NB4 (cell line): ENCODE data around the gene RGL2.
A peak's percentile ranks its signal among the peaks of the same experiment; 100 is the strongest.

Source experiments
- DNase-seq: peaks from one replicate; pipeline ENCODE4 v3.0.0; 2010; ENCODE audit warnings: low read depth
- H3K4me3 ChIP-seq: one replicate; pipeline ENCODE4 v1.5.1; 2011; ENCODE audit warnings: mild to moderate bottlenecking, low read depth, low read length, moderate library complexity
- CTCF ChIP-seq: IDR thresholded peaks from one replicate; pipeline ENCODE4 v1.5.1; 2012; ENCODE audit warnings: low read depth, low read length
- MAX ChIP-seq: IDR thresholded peaks from 2 replicates; pipeline ENCODE4 v1.6.1; 2011; ENCODE audit warnings: low read depth, low read length
- MYC ChIP-seq: IDR thresholded peaks from 2 replicates; pipeline ENCODE4 v1.6.1; 2011; ENCODE audit warnings: low read depth, low read length
- POLR2A ChIP-seq: IDR thresholded peaks from 2 replicates; pipeline ENCODE4 v1.6.1; 2011; ENCODE audit warnings: mild to moderate bottlenecking; ENCODE audit not compliant: insufficient read length; ENCODE audit errors: extremely low read depth

Gene RGL2

GRCh38 chr6:33296797-33297405, 1.8 kb downstream of the RGL2 start:
- DNase-seq, result no peak
- TF ChIP-seq MAX (no peak), MYC (no peak), CTCF (no peak), POLR2A (no peak)
- peak overlapping the region; percentile 83 for H3K4me3 ChIP-seq

- TF ChIP-seq MYC (no peak), POLR2A (no peak), CTCF (no peak)
- H3K4me3 ChIP-seq, result no peak overlapping the region
- DNase-seq, result no peak
Observed at GRCh38 chr6:33295621-33296369, 2.9 kb downstream of the RGL2 start.

- TF ChIP-seq CTCF (no peak), POLR2A (no peak), MYC (no peak), MAX (no peak)
Observed at GRCh38 chr6:33294086-33294823, 4.5 kb downstream of the RGL2 start.

GRCh38 chr6:33292996-33293682, 5.6 kb downstream of the RGL2 start:
- DNase-seq, result no peak
- TF ChIP-seq MAX, result no peak
- no peak for TF ChIP-seq MYC
- no peak for TF ChIP-seq POLR2A
- TF ChIP-seq CTCF, result no peak
- H3K4me3 ChIP-seq, result no peak overlapping the region

More at GRCh38 chr6:33294086-33294823, 4.5 kb downstream of the RGL2 start:
- DNase-seq, result no peak
- H3K4me3 ChIP-seq, result no peak overlapping the region

GRCh38 chr6:33290459-33290858, 8.3 kb downstream of the RGL2 start:
- TF ChIP-seq POLR2A (no peak), MAX (no peak), CTCF (no peak), MYC (no peak)
- DNase-seq, result no peak
- H3K4me3 ChIP-seq, result peak overlapping the region; percentile 73
